Smooth muscle cell (in vitro differentiated cells): ENCODE results near the gene HIVEP3. TPM values are rescaled to one million over a fixed set of nuclear protein-coding genes. Genes with fewer than 3 reads are reported as not detected.

Experiments used
- DNase-seq: peaks from one replicate; lab custom pipeline; 2025; ENCODE audit not compliant: unreplicated experiment; lab: John Stamatoyannopoulos, UW
- H2AFZ ChIP-seq: fragments of 200-600 bp; sonication (generic); 2 replicates; pipeline ENCODE4 v1.6.0; 2016; ENCODE audit warnings: antibody characterized with exemption, low read depth, mild to moderate bottlenecking
- H3F3A ChIP-seq: fragments of 200-600 bp; sonication (generic); 2 replicates; pipeline ENCODE4 v1.6.0; 2017; ENCODE audit warnings: antibody characterized with exemption, low read depth
- H3K27ac ChIP-seq: fragments of 200-600 bp; sonication (generic); 2 replicates; pipeline ENCODE4 v1.5.1; 2016; ENCODE audit warnings: low read depth, mild to moderate bottlenecking
- H3K27me3 ChIP-seq: fragments of 200-600 bp; sonication (generic); 2 replicates; pipeline ENCODE4 v1.6.1; 2016; ENCODE audit warnings: low read depth, mild to moderate bottlenecking
- H3K36me3 ChIP-seq: fragments of 200-600 bp; sonication (generic); 2 replicates; pipeline ENCODE4 v1.5.1; 2016; ENCODE audit warnings: low read depth
- H3K4me1 ChIP-seq: fragments of 200-600 bp; sonication (generic); 2 replicates; pipeline ENCODE4 v1.5.1; 2016; ENCODE audit warnings: low read depth
- H3K4me2 ChIP-seq: fragments of 200-600 bp; sonication (generic); 2 replicates; pipeline ENCODE4 v1.6.0; 2016; ENCODE audit warnings: mild to moderate bottlenecking
- H3K4me3 ChIP-seq: fragments of 200-600 bp; sonication (generic); 2 replicates; pipeline ENCODE4 v1.5.1; 2016; ENCODE audit warnings: mild to moderate bottlenecking
- H3K79me2 ChIP-seq: fragments of 200-600 bp; sonication (generic); 2 replicates; pipeline ENCODE4 v1.6.0; 2016; ENCODE audit warnings: low read depth, mild to moderate bottlenecking
- H3K9ac ChIP-seq: fragments of 200-600 bp; sonication (generic); 2 replicates; pipeline ENCODE4 v1.6.0; 2016; ENCODE audit warnings: low read depth
- H3K9me3 ChIP-seq: fragments of 200-600 bp; sonication (generic); replicated peaks from 2 replicates; pipeline ENCODE4 v1.5.1; 2016; ENCODE audit warnings: low read depth
- H4K20me1 ChIP-seq: fragments of 200-600 bp; sonication (generic); 2 replicates; pipeline ENCODE4 v1.6.0; 2016; ENCODE audit warnings: low read depth
- WGBS: methylation state at CpG from one replicate; pipeline ENCODE4 v1.1.7; 2016; ENCODE audit warnings: low lambda C conversion rate; 5-methylcytosine and 5-hydroxymethylcytosine counted together
- polyA plus RNA-seq: library from polyadenylated mRNA; unstranded; fragments of >200 nt; fragmentation: Nextera tagmentation; extraction: Ambion mirVana; gene quantifications from 2 replicates; pipeline ENCODE4 v1.2.1, GENCODE V29; 2016
- total RNA-seq: library from RNA; depleted of rRNA; stranded (reverse); fragments of >200 nt; gene quantifications from 2 replicates; pipeline ENCODE4 v1.2.3, GENCODE V29; 2014
- TF ChIP-seq, protein P1 (sequence below): fragments of 200-600 bp; sonication (generic); IDR thresholded peaks from 2 replicates; pipeline ENCODE4 v1.5.1; 2017; ENCODE audit warnings: borderline replicate concordance, mild to moderate bottlenecking, antibody characterized with exemption; ENCODE audit not compliant: insufficient read depth, poor library complexity, severe bottlenecking

The HIVEP3 gene
- total and polyA plus RNA-seq, 2 experiments from 2014 or later, result 2.1 to 6.4 TPM

DNA sequence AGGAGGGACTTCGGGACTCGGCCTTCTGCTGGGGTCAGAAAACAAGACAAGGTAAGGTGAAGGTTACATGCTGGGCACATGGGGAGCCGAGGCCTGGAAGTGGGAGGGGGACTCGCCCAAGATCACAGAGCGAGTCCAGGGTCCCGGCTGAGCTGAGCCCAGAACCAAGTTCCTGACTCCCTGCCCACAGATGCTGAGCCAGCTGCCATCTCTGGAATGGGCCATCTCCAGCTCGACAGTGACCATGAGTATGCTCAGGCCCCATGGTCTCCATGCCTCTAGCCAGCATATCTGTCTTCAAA lies 407.5 kb downstream of the HIVEP3 start:
- no peaks in the 10 kb centered on the region for H3K4me1 ChIP-seq
- H4K20me1 ChIP-seq, result no peaks in the 10 kb centered on the region
- no peak overlapping the region for H3K9ac ChIP-seq
- no peak overlapping the region for H3K27ac ChIP-seq
- H3K79me2 ChIP-seq, result no peaks in the 10 kb centered on the region
- no peaks in the 10 kb centered on the region for H3F3A ChIP-seq
- no peaks in the 10 kb centered on the region for H3K36me3 ChIP-seq
- no peaks in the 10 kb centered on the region for H3K27me3 ChIP-seq
- H3K9me3 ChIP-seq, result no peaks in the 10 kb centered on the region
- 99% methylated on average over 5 of the region's 7 CpGs for WGBS
- no peak overlapping the region for H2AFZ ChIP-seq
- DNase-seq, result no peak
- H3K4me3 ChIP-seq, result no peak overlapping the region
- TF ChIP-seq, protein P1, sequence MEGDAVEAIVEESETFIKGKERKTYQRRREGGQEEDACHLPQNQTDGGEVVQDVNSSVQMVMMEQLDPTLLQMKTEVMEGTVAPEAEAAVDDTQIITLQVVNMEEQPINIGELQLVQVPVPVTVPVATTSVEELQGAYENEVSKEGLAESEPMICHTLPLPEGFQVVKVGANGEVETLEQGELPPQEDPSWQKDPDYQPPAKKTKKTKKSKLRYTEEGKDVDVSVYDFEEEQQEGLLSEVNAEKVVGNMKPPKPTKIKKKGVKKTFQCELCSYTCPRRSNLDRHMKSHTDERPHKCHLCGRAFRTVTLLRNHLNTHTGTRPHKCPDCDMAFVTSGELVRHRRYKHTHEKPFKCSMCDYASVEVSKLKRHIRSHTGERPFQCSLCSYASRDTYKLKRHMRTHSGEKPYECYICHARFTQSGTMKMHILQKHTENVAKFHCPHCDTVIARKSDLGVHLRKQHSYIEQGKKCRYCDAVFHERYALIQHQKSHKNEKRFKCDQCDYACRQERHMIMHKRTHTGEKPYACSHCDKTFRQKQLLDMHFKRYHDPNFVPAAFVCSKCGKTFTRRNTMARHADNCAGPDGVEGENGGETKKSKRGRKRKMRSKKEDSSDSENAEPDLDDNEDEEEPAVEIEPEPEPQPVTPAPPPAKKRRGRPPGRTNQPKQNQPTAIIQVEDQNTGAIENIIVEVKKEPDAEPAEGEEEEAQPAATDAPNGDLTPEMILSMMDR, result no peak
- no peak overlapping the region for H3K4me2 ChIP-seq

- H2AFZ ChIP-seq, result no peak overlapping the region
- WGBS, result 99% methylated on average over 23 of the region's 41 CpGs
Observed at GRCh38 chr1:41510531-41511238, 408.0 kb downstream of the HIVEP3 start.

DNA sequence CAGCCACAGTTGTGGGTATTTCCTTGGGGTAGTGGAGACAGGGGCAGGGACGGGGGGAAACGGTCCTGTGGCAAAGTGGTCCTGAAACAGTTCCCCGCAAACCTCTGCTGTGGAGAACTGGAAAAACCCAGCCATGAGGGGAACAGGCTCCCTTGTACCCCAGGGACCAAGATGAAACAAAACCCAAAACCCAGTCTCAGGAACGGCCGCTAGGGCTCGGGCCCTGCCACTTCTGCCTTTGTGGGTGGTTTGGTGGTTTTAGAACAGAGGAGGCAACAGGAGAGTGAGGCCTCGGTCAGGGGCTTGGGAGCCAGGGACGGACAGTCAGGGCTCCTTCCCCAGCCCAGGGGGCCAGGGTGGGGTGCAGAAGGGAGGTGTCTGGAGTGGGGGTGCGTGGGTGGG lies 409.5 kb downstream of the HIVEP3 start:
- H3K79me2 ChIP-seq, result no peaks in the 10 kb centered on the region
- no peaks in the 10 kb centered on the region for H3K27me3 ChIP-seq
- H3F3A ChIP-seq, result peaks cover 3% of the 10 kb centered on the region
- H3K9ac ChIP-seq, result no peak overlapping the region
- no peaks in the 10 kb centered on the region for H3K4me1 ChIP-seq
- H3K4me2 ChIP-seq, result no peak overlapping the region
- no peak overlapping the region for H3K4me3 ChIP-seq
- no peak overlapping the region for H2AFZ ChIP-seq
- no peaks in the 10 kb centered on the region for H4K20me1 ChIP-seq
- H3K36me3 ChIP-seq, result no peaks in the 10 kb centered on the region
- no peak overlapping the region for H3K27ac ChIP-seq
- DNase-seq, result no peak
- WGBS, result 96% methylated on average over 8 of the region's 9 CpGs
- TF ChIP-seq, protein P1, result no peak
- H3K9me3 ChIP-seq, result no peaks in the 10 kb centered on the region

More at GRCh38 chr1:41510531-41511238, 408.0 kb downstream of the HIVEP3 start:
- Histone ChIP-seq H3K36me3 (no peaks in the 10 kb centered on the region), H3K27ac (no peak overlapping the region), H3K4me1 (no peaks in the 10 kb centered on the region), H3K4me2 (no peak overlapping the region), H3K4me3 (no peak overlapping the region), H3K27me3 (no peaks in the 10 kb centered on the region), H4K20me1 (no peaks in the 10 kb centered on the region), H3K9me3 (no peaks in the 10 kb centered on the region), H3K79me2 (no peaks in the 10 kb centered on the region), H3K9ac (no peak overlapping the region), H3F3A (no peaks in the 10 kb centered on the region)
- DNase-seq, result no peak
- TF ChIP-seq, protein P1, result no peak

- no peak for DNase-seq
- no peaks in the 10 kb centered on the region for H4K20me1 ChIP-seq
- no peaks in the 10 kb centered on the region for H3K27me3 ChIP-seq
- no peak overlapping the region for H3K4me2 ChIP-seq
- no peak overlapping the region for H3K27ac ChIP-seq
- H2AFZ ChIP-seq, result no peak overlapping the region
- 92% methylated on average over 2 of the region's 2 CpGs for WGBS
- no peaks in the 10 kb centered on the region for H3K36me3 ChIP-seq
- H3F3A ChIP-seq, result peaks cover 9% of the 10 kb centered on the region
- H3K9ac ChIP-seq, result no peak overlapping the region
- TF ChIP-seq, protein P1, result no peak
- H3K4me1 ChIP-seq, result no peaks in the 10 kb centered on the region
- no peaks in the 10 kb centered on the region for H3K9me3 ChIP-seq
- no peak overlapping the region for H3K4me3 ChIP-seq
- no peaks in the 10 kb centered on the region for H3K79me2 ChIP-seq
Observed at GRCh38 chr1:41508290-41508689, 410.4 kb downstream of the HIVEP3 start.
